Neural cell (in vitro differentiated cells): ENCODE measurements around the gene FOXP4.

Experiments used
- CTCF ChIP-seq: fragments of 450-650 bp; IDR thresholded peaks from 2 replicates; pipeline ENCODE4 v1.5.1; 2014; ENCODE audit warnings: antibody characterized with exemption, mild to moderate bottlenecking, moderate library complexity; ENCODE audit not compliant: poor library complexity, severe bottlenecking
- EP300 ChIP-seq: fragments of 450-650 bp; conservative IDR thresholded peaks from 2 replicates; pipeline ENCODE4 v1.6.1; 2014; ENCODE audit warnings: antibody characterized with exemption, mild to moderate bottlenecking, moderate library complexity; ENCODE audit not compliant: poor library complexity, severe bottlenecking
- EZH2 ChIP-seq: fragments of 200-600, 300-800 bp; shearing (Covaris generic), sonication (generic); IDR thresholded peaks from 2 replicates; pipeline ENCODE4 v1.6.1; 2014; ENCODE audit warnings: antibody characterized with exemption, low read length, borderline replicate concordance, mild to moderate bottlenecking; ENCODE audit not compliant: insufficient read depth, poor library complexity, severe bottlenecking
- POLR2AphosphoS5 ChIP-seq: IDR thresholded peaks from 2 replicates; pipeline ENCODE4 v1.6.1; 2012
- RAD21 ChIP-seq: fragments of 450-650 bp; conservative IDR thresholded peaks from 2 replicates; pipeline ENCODE4 v1.6.1; 2014; ENCODE audit warnings: antibody characterized with exemption, mild to moderate bottlenecking, moderate library complexity
- REST ChIP-seq: IDR thresholded peaks from 2 replicates; pipeline ENCODE4 v1.6.1; 2012; ENCODE audit warnings: borderline replicate concordance
- SMC3 ChIP-seq: fragments of 450-650 bp; conservative IDR thresholded peaks from 2 replicates; pipeline ENCODE4 v1.6.1; 2014; ENCODE audit warnings: antibody characterized with exemption, mild to moderate bottlenecking, moderate library complexity; ENCODE audit not compliant: poor library complexity
- TAF1 ChIP-seq: IDR thresholded peaks from 2 replicates; pipeline ENCODE4 v1.6.1; 2012; ENCODE audit warnings: low read depth

- TF ChIP-seq CTCF, result no peak
- peak; percentile 30 for TF ChIP-seq POLR2AphosphoS5
- TF ChIP-seq EZH2, result no peak
- TF ChIP-seq EP300, result no peak
- TF ChIP-seq TAF1, result no peak
- no peak for TF ChIP-seq REST
- TF ChIP-seq RAD21, result no peak
- TF ChIP-seq SMC3, result peak; percentile 49
Measured at GRCh38 chr6:41545703-41546474, at the start of gene FOXP4.
